CD8-positive, alpha-beta memory T cell (primary cell): Measurements from ENCODE around the gene MT1H. TPM values are rescaled to one million over a fixed set of nuclear protein-coding genes. Genes with fewer than 3 reads are reported as not detected.
A peak's percentile ranks its signal among the peaks of the same experiment; 100 is the strongest.

Source experiments
- CTCF ChIA-PET: fragments of 350-600 bp; sonication (Branson Sonifier 250); formaldehyde crosslinking; loops from one replicate; lab custom pipeline; 2021; ENCODE audit warnings: antibody characterized with exemption; lab: Charles Lee
- POLR2A ChIA-PET: fragments of 350-600 bp; sonication (Branson Sonifier 250); formaldehyde crosslinking; loops from one replicate; lab custom pipeline; 2021; ENCODE audit warnings: antibody characterized with exemption; lab: Charles Lee
- DNase-seq, 5 donors: peaks; one replicate each; pipeline versions ENCODE4 v3.0.0 to v3.0.0-alpha.2; 2020 to 2022; ENCODE audit warnings: mixed read lengths in 1 of 5
- H3K27ac ChIP-seq: one replicate; pipeline ENCODE4 v1.7.0; 2013; ENCODE audit warnings: low read depth, mild to moderate bottlenecking, low read length, moderate library complexity
- H3K27me3 ChIP-seq: 2 replicates; pipeline ENCODE4 v1.7.0; 2013; ENCODE audit warnings: low read length, mild to moderate bottlenecking; ENCODE audit not compliant: insufficient read depth, poor library complexity, severe bottlenecking
- H3K36me3 ChIP-seq: 2 replicates; pipeline ENCODE4 v1.7.0; 2013; ENCODE audit warnings: mild to moderate bottlenecking, low read length, moderate library complexity; ENCODE audit not compliant: insufficient read depth
- H3K4me1 ChIP-seq: 2 replicates; pipeline ENCODE4 v1.7.0; 2013; ENCODE audit warnings: mild to moderate bottlenecking, low read length, moderate library complexity; ENCODE audit not compliant: insufficient read depth
- H3K4me3 ChIP-seq: 2 replicates; pipeline ENCODE4 v1.7.0; 2013; ENCODE audit warnings: mild to moderate bottlenecking, low read length
- H3K9me3 ChIP-seq: 2 replicates; pipeline ENCODE4 v1.7.0; 2013; ENCODE audit warnings: mild to moderate bottlenecking, low read length
- H3K27ac Mint-ChIP-seq, 8 donors: one replicate each; pipeline ENCODE4 v1.8.0; 2020 to 2021; ENCODE audit warnings: mixed read lengths in 8 of 8, mild to moderate bottlenecking in 6 of 8, inconsistent platforms in 3 of 8, moderate library complexity in 3 of 8
- H3K27me3 Mint-ChIP-seq, 2 donors: one replicate each; pipeline ENCODE4 v1.8.0; 2020 to 2021; ENCODE audit warnings: mixed read lengths in 2 of 2, mild to moderate bottlenecking in 1 of 2, moderate library complexity in 1 of 2
- H3K36me3 Mint-ChIP-seq, 3 donors: one replicate each; pipeline ENCODE4 v1.8.0; 2020 to 2021; ENCODE audit warnings: mixed read lengths in 3 of 3, inconsistent platforms in 1 of 3, mild to moderate bottlenecking in 1 of 3
- H3K4me1 Mint-ChIP-seq, 3 donors: one replicate each; pipeline ENCODE4 v1.8.0; 2020 to 2021; ENCODE audit warnings: mixed read lengths in 3 of 3, inconsistent platforms in 1 of 3, mild to moderate bottlenecking in 1 of 3
- H3K4me3 Mint-ChIP-seq, 7 donors: one replicate each; pipeline ENCODE4 v1.8.0; 2020 to 2021; ENCODE audit warnings: mixed read lengths in 7 of 7, mild to moderate bottlenecking in 6 of 7, moderate library complexity in 4 of 7, inconsistent platforms in 2 of 7
- H3K9me3 Mint-ChIP-seq, 5 donors: one replicate each; pipeline ENCODE4 v1.8.0; 2020 to 2022; ENCODE audit warnings: mixed read lengths in 5 of 5, mild to moderate bottlenecking in 3 of 5, moderate library complexity in 2 of 5, inconsistent platforms in 1 of 5
- polyA plus RNA-seq: library from polyadenylated mRNA; unstranded; fragments of 300-500 nt; fragmentation: Illumina TruSeq; gene quantifications from one replicate; pipeline ENCODE4 v1.2.3, GENCODE V29; 2021
- total RNA-seq, 2 experiments: library from RNA; stranded (reverse); gene quantifications; one replicate each; pipeline ENCODE4 v1.2.3, GENCODE V29; 2021

MT1H gene
- total and polyA plus RNA-seq, 3 experiments from 2014 or later, result 4.8 to 5.5 TPM; not detected in 1

- H3K36me3 ChIP-seq, result no peaks in the 10 kb centered on the region
- CTCF ChIA-PET, result interaction anchor here (0.9 to 3.8 kb wide), 3 partner anchors 13 to 99 kb away, joined by 3 to 21 read pairs (median 4); no protein-coding TSS in a partner anchor
- Mint-ChIP-seq H3K27ac (peak overlapping the region in 2 of 8 donors; percentile 7 to 12), H3K4me3 (peak overlapping the region; percentile 38 to 87 (median 81)), H3K36me3 (peaks cover 0 to 1% (median 0%) of the 10 kb centered on the region in 3 donors), H3K4me1 (peaks cover 10 to 14% (median 11%) of the 10 kb centered on the region in 3 donors), H3K27me3 (peaks cover 17 to 23% of the 10 kb centered on the region in 2 donors), H3K9me3 (no peaks in the 10 kb centered on the region)
- H3K4me1 ChIP-seq, result peaks cover 3% of the 10 kb centered on the region
- peaks cover 5% of the 10 kb centered on the region for H3K27me3 ChIP-seq
- POLR2A ChIA-PET, result interaction anchor here (0.6 kb wide), 1 partner anchor 737 kb away, joined by 4 read pairs; no protein-coding TSS in a partner anchor
- peak overlapping the region; percentile 28 for H3K4me3 ChIP-seq
- H3K9me3 ChIP-seq, result no peaks in the 10 kb centered on the region
- peak in 3 of 5 donors; percentile 43 to 75 (median 63) for DNase-seq
- H3K27ac ChIP-seq, result no peak overlapping the region
Observed at GRCh38 chr16:56675685-56676210, 6.1 kb downstream of the MT1H start.

- H3K4me3 Mint-ChIP-seq, result peak overlapping the region in 2 of 7 donors; percentile 40 to 75
- no peak overlapping the region for H3K27ac Mint-ChIP-seq
- H3K27me3 ChIP-seq, result no peaks in the 10 kb centered on the region
- peaks cover 19 to 21% (median 19%) of the 10 kb centered on the region in 3 donors for H3K4me1 Mint-ChIP-seq
- no peak for DNase-seq
- ChIA-PET CTCF (interaction anchor here (1.2 to 3.8 kb wide), 3 partner anchors 15 to 100 kb away, joined by 3 to 21 read pairs (median 5); no protein-coding TSS in a partner anchor), POLR2A (interaction anchor here (0.6 to 0.8 kb wide), 2 partner anchors 24 to 93 kb away, joined by 3 to 4 read pairs; no protein-coding TSS in a partner anchor)
- peaks cover 0 to 3% (median 0%) of the 10 kb centered on the region in 3 donors for H3K36me3 Mint-ChIP-seq
- H3K36me3 ChIP-seq, result no peaks in the 10 kb centered on the region
- H3K4me1 ChIP-seq, result peaks cover 9% of the 10 kb centered on the region
- H3K9me3 ChIP-seq, result no peaks in the 10 kb centered on the region
- H3K4me3 ChIP-seq, result no peak overlapping the region
- H3K9me3 Mint-ChIP-seq, result no peaks in the 10 kb centered on the region
- no peak overlapping the region for H3K27ac ChIP-seq
- H3K27me3 Mint-ChIP-seq, result peaks cover 7 to 8% of the 10 kb centered on the region in 2 donors
Observed at GRCh38 chr16:56677474-56677873, 7.9 kb downstream of the MT1H start.

DNA sequence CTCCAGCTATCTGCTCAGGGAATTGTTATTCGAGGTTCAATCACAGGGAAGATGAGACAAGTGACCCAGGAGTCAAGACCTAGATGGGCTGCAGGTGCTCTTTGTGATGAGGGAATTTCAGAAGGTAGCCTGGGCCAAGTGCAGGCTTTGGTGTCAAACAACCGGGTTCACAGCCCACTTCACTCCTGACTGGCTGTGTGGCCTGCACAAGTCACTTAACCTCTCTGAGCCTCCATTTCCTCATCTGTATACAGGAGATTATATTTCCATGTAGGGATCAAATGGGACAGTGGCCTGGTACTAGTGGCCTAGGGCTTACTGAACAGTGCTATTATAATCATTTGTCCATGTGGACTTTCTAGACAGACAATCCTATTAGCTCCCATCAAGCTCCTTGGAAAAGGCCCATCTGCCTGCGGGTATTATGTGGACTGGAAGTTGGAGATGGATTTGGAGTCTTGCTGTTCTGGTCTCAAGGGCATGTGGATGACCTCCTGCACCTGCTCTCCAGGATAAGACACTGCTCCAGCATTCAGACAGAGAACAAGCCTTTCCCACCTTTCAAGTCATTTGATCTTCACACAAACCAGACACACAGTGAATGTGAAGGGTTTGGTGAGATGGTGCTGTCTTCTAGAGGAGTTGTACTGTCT lies 9.6 kb downstream of the MT1H start:
- POLR2A ChIA-PET, result no interaction called here
- peaks cover 21% of the 10 kb centered on the region for H3K4me1 ChIP-seq

GRCh38 chr16:56679818-56680217 lies 10.2 kb downstream of the MT1H start:
- peaks cover 0 to 3% (median 3%) of the 10 kb centered on the region in 3 donors for H3K36me3 Mint-ChIP-seq
- Histone ChIP-seq H3K27me3 (no peaks in the 10 kb centered on the region), H3K27ac (no peak overlapping the region), H3K36me3 (no peaks in the 10 kb centered on the region), H3K4me1 (peaks cover 21% of the 10 kb centered on the region), H3K9me3 (no peaks in the 10 kb centered on the region), H3K4me3 (no peak overlapping the region)
- H3K27ac Mint-ChIP-seq, result peak overlapping the region in 4 of 8 donors; percentile 19 to 75 (median 38)
- ChIA-PET CTCF (no interaction called here), POLR2A (no interaction called here)
- no peak for DNase-seq
- H3K9me3 Mint-ChIP-seq, result no peaks in the 10 kb centered on the region
- H3K4me1 Mint-ChIP-seq, result peaks cover 37 to 41% (median 38%) of the 10 kb centered on the region in 3 donors
- H3K27me3 Mint-ChIP-seq, result peaks cover 0 to 5% of the 10 kb centered on the region in 2 donors
- H3K4me3 Mint-ChIP-seq, result peak overlapping the region in 1 of 7 donors; percentile 0

More for the DNA sequence above, 9.6 kb downstream of the MT1H start:
- CTCF ChIA-PET, result interaction anchor here (3.8 kb wide), 1 partner anchor 23 kb away, joined by 21 read pairs; no protein-coding TSS in a partner anchor
- Mint-ChIP-seq H3K4me3 (peak overlapping the region in 1 of 7 donors; percentile 0), H3K27me3 (peaks cover under 1 to 5% of the 10 kb centered on the region in 2 donors), H3K9me3 (no peaks in the 10 kb centered on the region), H3K4me1 (peaks cover 34 to 36% (median 34%) of the 10 kb centered on the region in 3 donors), H3K27ac (peak overlapping the region in 1 of 8 donors; percentile 51), H3K36me3 (peaks cover 0 to 3% (median 1%) of the 10 kb centered on the region in 3 donors)
- H3K27me3 ChIP-seq, result no peaks in the 10 kb centered on the region
- no peaks in the 10 kb centered on the region for H3K9me3 ChIP-seq
- no peak overlapping the region for H3K4me3 ChIP-seq
- no peak overlapping the region for H3K27ac ChIP-seq
- DNase-seq, result no peak
- H3K36me3 ChIP-seq, result no peaks in the 10 kb centered on the region

GRCh38 chr16:56681939-56682702 lies 12.5 kb downstream of the MT1H start, which contains the start of gene MT1X:
MT1X (plus strand) TSS chr16:56682470; CDS start chr16:56682541, 71 bp downstream.
- CTCF ChIA-PET, result interaction anchor here (1.3 to 1.9 kb wide), 5 partner anchors 9 to 38 kb away, joined by 3 to 7 read pairs (median 4); no protein-coding TSS in a partner anchor
- H3K27me3 ChIP-seq, result no peaks in the 10 kb centered on the region
- POLR2A ChIA-PET, result interaction anchor here (0.7 to 1.9 kb wide), 10 partner anchors 20 to 250 kb away, joined by 3 to 7 read pairs (median 4); partner anchors contain the start of genes HERPUD1, MT1E, MT1F and MT2A
- peak within 1 kb of the TSS; percentile 70 for H3K27ac ChIP-seq
- H3K9me3 ChIP-seq, result no peaks in the 10 kb centered on the region
- peaks cover 17% of the 10 kb centered on the region for H3K4me1 ChIP-seq
- peaks cover 3 to 6% (median 6%) of the 10 kb centered on the region in 3 donors for H3K36me3 Mint-ChIP-seq
- DNase-seq, result peak; percentile 72 to 93 (median 86)
- H3K27me3 Mint-ChIP-seq, result no peaks in the 10 kb centered on the region
- H3K36me3 ChIP-seq, result no peaks in the 10 kb centered on the region
- peak within 1 kb of the TSS; percentile 90 to 98 (median 97) for H3K27ac Mint-ChIP-seq
- H3K4me3 Mint-ChIP-seq, result peak within 1 kb of the TSS; percentile 94 to 98 (median 97)
- H3K9me3 Mint-ChIP-seq, result peaks cover 0 to 3% (median 0%) of the 10 kb centered on the region in 5 donors
- H3K4me1 Mint-ChIP-seq, result peaks cover 26 to 29% (median 27%) of the 10 kb centered on the region in 3 donors
- H3K4me3 ChIP-seq, result peak within 1 kb of the TSS; percentile 86

GRCh38 chr16:56682703-56683397 lies 13.2 kb downstream of the MT1H start:
- no peak for DNase-seq
- Histone ChIP-seq H3K36me3 (no peaks in the 10 kb centered on the region), H3K27me3 (no peaks in the 10 kb centered on the region), H3K4me3 (peak overlapping the region; percentile 86), H3K4me1 (peaks cover 17% of the 10 kb centered on the region), H3K9me3 (no peaks in the 10 kb centered on the region), H3K27ac (peak overlapping the region; percentile 70)
- H3K27ac Mint-ChIP-seq, result peak overlapping the region; percentile 90 to 98 (median 97)
- H3K4me1 Mint-ChIP-seq, result peaks cover 26 to 29% (median 27%) of the 10 kb centered on the region in 3 donors
- no peaks in the 10 kb centered on the region for H3K27me3 Mint-ChIP-seq
- peak overlapping the region; percentile 94 to 98 (median 97) for H3K4me3 Mint-ChIP-seq
- peaks cover 0 to 3% (median 0%) of the 10 kb centered on the region in 5 donors for H3K9me3 Mint-ChIP-seq
- ChIA-PET POLR2A (interaction anchor here (0.7 to 1.9 kb wide), 10 partner anchors 19 to 249 kb away, joined by 3 to 7 read pairs (median 4); partner anchors contain the start of genes HERPUD1, MT1E, MT1F and MT2A), CTCF (interaction anchor here (1.3 to 1.9 kb wide), 6 partner anchors 9 to 106 kb away, joined by 3 to 7 read pairs (median 4); no protein-coding TSS in a partner anchor)
- peaks cover 3 to 6% (median 6%) of the 10 kb centered on the region in 3 donors for H3K36me3 Mint-ChIP-seq
